HCT116 (cell line): Measurements from ENCODE around the gene COPS2.

Experiments used
- CEBPB ChIP-seq: IDR thresholded peaks from 2 replicates; pipeline ENCODE4 v1.6.1; 2012; ENCODE audit warnings: low read depth
- EGR1 ChIP-seq: IDR thresholded peaks from 2 replicates; pipeline ENCODE4 v1.6.1; 2012; ENCODE audit warnings: low read depth
- EZH2 ChIP-seq: fragments of 200-600 bp; sonication (generic); IDR thresholded peaks from 2 replicates; pipeline ENCODE4 v1.6.1; 2017; ENCODE audit warnings: antibody characterized with exemption, mixed run types
- EZH2phosphoT487 ChIP-seq: fragments of 200-600 bp; IDR thresholded peaks from 2 replicates; pipeline ENCODE4 v1.6.1; 2018; ENCODE audit warnings: antibody characterized with exemption, borderline replicate concordance
- POLR2A ChIP-seq: IDR thresholded peaks from 2 replicates; pipeline ENCODE4 v1.7.0; 2011; ENCODE audit warnings: borderline replicate concordance; ENCODE audit not compliant: insufficient read depth, insufficient read length; ENCODE audit errors: extremely low read depth
- POLR2AphosphoS5 ChIP-seq: IDR thresholded peaks from 2 replicates; pipeline ENCODE4 v1.6.1; 2011; ENCODE audit warnings: mild to moderate bottlenecking, low read depth, low read length, moderate library complexity
- RAD21 ChIP-seq: IDR thresholded peaks from 2 replicates; pipeline ENCODE4 v1.6.1; 2012; ENCODE audit warnings: low read depth, mild to moderate bottlenecking
- SP1 ChIP-seq: IDR thresholded peaks from 2 replicates; pipeline ENCODE4 v1.6.1; 2012; ENCODE audit warnings: low read depth
- SRF ChIP-seq: IDR thresholded peaks from 2 replicates; pipeline ENCODE4 v1.6.1; 2012; ENCODE audit warnings: low read depth
- YY1 ChIP-seq: IDR thresholded peaks from 2 replicates; pipeline ENCODE4 v1.6.1; 2011; ENCODE audit warnings: low read length, low read depth, moderate library complexity, mild to moderate bottlenecking; ENCODE audit not compliant: insufficient replicate concordance; ENCODE audit errors: extremely low read depth
- ZNF274 ChIP-seq: fragments of 200-500 bp; sonication (Bioruptor generic); IDR thresholded peaks from 2 replicates; pipeline ENCODE4 v1.6.1; 2014; ENCODE audit warnings: mild to moderate bottlenecking, low read depth, low read length, inconsistent platforms
- TF ChIP-seq, protein P1 (sequence below), 3 experiments: fragments of 200-600 bp in 1 of 3; sonication (generic) in 1 of 3; IDR thresholded peaks in 2 of 3; conservative IDR thresholded peaks in 1 of 3; 2 replicates each; pipeline ENCODE4 v1.5.1; 2012 to 2017; ENCODE audit warnings: low read depth in 2 of 3, low read length in 2 of 3, antibody characterized with exemption in 1 of 3, borderline replicate concordance in 1 of 3, control low read depth in 1 of 3, mild to moderate bottlenecking in 1 of 3, mixed read lengths in 1 of 3, mixed run types in 1 of 3, moderate library complexity in 1 of 3; ENCODE audit not compliant: insufficient read depth in 1 of 3
- TF ChIP-seq, protein P2 (sequence below): IDR thresholded peaks from 2 replicates; pipeline ENCODE4 v1.6.1; 2012; ENCODE audit warnings: low read depth
- TF ChIP-seq, protein P3 (sequence below): IDR thresholded peaks from 2 replicates; pipeline ENCODE4 v1.6.1; 2012

DNA sequence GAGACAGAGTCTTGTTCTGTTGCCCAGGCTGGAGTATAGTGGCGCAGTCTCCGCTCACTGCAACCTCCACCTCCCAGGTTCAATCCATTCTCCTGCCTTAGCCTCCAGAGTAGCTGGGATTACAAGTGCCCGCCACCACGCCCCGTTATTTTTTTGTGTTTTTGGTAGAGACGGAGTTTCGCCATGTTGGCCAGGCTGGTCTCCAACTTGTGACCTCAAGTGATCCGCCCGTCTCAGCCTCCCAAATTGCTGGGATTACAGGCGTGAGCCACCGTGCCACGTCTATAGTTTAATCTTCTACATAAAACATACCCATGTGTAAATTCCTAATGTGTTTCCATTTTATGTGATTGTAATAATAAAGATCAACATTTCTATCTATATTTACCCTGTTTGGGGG, 16.4 kb upstream of the COPS2 start:
- TF ChIP-seq, protein P1, sequence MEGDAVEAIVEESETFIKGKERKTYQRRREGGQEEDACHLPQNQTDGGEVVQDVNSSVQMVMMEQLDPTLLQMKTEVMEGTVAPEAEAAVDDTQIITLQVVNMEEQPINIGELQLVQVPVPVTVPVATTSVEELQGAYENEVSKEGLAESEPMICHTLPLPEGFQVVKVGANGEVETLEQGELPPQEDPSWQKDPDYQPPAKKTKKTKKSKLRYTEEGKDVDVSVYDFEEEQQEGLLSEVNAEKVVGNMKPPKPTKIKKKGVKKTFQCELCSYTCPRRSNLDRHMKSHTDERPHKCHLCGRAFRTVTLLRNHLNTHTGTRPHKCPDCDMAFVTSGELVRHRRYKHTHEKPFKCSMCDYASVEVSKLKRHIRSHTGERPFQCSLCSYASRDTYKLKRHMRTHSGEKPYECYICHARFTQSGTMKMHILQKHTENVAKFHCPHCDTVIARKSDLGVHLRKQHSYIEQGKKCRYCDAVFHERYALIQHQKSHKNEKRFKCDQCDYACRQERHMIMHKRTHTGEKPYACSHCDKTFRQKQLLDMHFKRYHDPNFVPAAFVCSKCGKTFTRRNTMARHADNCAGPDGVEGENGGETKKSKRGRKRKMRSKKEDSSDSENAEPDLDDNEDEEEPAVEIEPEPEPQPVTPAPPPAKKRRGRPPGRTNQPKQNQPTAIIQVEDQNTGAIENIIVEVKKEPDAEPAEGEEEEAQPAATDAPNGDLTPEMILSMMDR (IDR thresholded peaks at IDR 0.05 in 2 of 3, conservative IDR thresholded peaks at IDR 0.05 in 1 of 3; ENCODE audit: borderline replicate concordance in 1 of 3, insufficient read depth in 1 of 3, low read depth in 2 of 3, low read length in 2 of 3): no peak
- TF ChIP-seq POLR2A (no peak), SRF (no peak), EGR1 (no peak), POLR2AphosphoS5 (no peak), EZH2 (no peak), YY1 (no peak), SP1 (no peak), RAD21 (no peak), EZH2phosphoT487 (no peak), CEBPB (no peak), ZNF274 (no peak)
- TF ChIP-seq, protein P2, sequence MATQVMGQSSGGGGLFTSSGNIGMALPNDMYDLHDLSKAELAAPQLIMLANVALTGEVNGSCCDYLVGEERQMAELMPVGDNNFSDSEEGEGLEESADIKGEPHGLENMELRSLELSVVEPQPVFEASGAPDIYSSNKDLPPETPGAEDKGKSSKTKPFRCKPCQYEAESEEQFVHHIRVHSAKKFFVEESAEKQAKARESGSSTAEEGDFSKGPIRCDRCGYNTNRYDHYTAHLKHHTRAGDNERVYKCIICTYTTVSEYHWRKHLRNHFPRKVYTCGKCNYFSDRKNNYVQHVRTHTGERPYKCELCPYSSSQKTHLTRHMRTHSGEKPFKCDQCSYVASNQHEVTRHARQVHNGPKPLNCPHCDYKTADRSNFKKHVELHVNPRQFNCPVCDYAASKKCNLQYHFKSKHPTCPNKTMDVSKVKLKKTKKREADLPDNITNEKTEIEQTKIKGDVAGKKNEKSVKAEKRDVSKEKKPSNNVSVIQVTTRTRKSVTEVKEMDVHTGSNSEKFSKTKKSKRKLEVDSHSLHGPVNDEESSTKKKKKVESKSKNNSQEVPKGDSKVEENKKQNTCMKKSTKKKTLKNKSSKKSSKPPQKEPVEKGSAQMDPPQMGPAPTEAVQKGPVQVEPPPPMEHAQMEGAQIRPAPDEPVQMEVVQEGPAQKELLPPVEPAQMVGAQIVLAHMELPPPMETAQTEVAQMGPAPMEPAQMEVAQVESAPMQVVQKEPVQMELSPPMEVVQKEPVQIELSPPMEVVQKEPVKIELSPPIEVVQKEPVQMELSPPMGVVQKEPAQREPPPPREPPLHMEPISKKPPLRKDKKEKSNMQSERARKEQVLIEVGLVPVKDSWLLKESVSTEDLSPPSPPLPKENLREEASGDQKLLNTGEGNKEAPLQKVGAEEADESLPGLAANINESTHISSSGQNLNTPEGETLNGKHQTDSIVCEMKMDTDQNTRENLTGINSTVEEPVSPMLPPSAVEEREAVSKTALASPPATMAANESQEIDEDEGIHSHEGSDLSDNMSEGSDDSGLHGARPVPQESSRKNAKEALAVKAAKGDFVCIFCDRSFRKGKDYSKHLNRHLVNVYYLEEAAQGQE: no peak
- TF ChIP-seq, protein P3, sequence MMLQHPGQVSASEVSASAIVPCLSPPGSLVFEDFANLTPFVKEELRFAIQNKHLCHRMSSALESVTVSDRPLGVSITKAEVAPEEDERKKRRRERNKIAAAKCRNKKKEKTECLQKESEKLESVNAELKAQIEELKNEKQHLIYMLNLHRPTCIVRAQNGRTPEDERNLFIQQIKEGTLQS: no peak
